Heart right ventricle (tissue), 16 donors: Measurements from ENCODE around the gene NOM1. TPM values are rescaled to one million over a fixed set of nuclear protein-coding genes. Genes with fewer than 3 reads are reported as not detected.

ENCODE experiments used
- ATAC-seq, 8 donors: fragments of 200-7000 bp; cut with Tn5 transposase; one replicate each; pipeline ENCODE4 v1.9.1; 2020; ENCODE audit warnings: mild to moderate bottlenecking in 8 of 8, moderate library complexity in 8 of 8, moderate number of reproducible peaks in 1 of 8
- DNase-seq, 2 donors: peaks; one replicate each; pipeline ENCODE4 v3.0.0-alpha.2; 2020
- H3K27ac ChIP-seq, 10 donors: fragments of 200-600 bp; sonication (generic) in 2 of 10; one replicate each; pipeline versions ENCODE4 v1.5.0 to v1.8.0; 2020 to 2022; ENCODE audit warnings: mild to moderate bottlenecking in 3 of 10
- H3K27me3 ChIP-seq, 7 donors: fragments of 200-600 bp; one replicate each; pipeline ENCODE4 v1.8.0; 2021 to 2022; ENCODE audit warnings: mild to moderate bottlenecking in 2 of 7
- H3K36me3 ChIP-seq, 9 donors: fragments of 200-600 bp; sonication (generic) in 1 of 9; one replicate each; pipeline versions ENCODE4 v1.5.0 to v1.8.0; 2020 to 2022; ENCODE audit warnings: mild to moderate bottlenecking in 2 of 9
- H3K4me1 ChIP-seq, 9 donors: fragments of 200-600 bp; sonication (generic) in 1 of 9; one replicate each; pipeline versions ENCODE4 v1.5.0 to v1.8.0; 2020 to 2022; ENCODE audit warnings: mild to moderate bottlenecking in 4 of 9
- H3K4me3 ChIP-seq, 10 donors: fragments of 200-600 bp; sonication (generic) in 2 of 10; one replicate each; pipeline versions ENCODE4 v1.5.0 to v1.8.0; 2020 to 2022; ENCODE audit warnings: mild to moderate bottlenecking in 7 of 10, moderate library complexity in 2 of 10
- H3K9me3 ChIP-seq, 11 donors: fragments of 200-600 bp in 10 of 11; sonication (generic) in 2 of 11; one replicate each; pipeline versions ENCODE4 v1.5.0 to v1.8.0; 2013 to 2022; ENCODE audit warnings: mild to moderate bottlenecking in 2 of 11, control low read depth in 1 of 11, moderate library complexity in 1 of 11
- CTCF ChIP-seq, 9 donors: fragments of 200-600 bp; sonication (generic) in 2 of 9; IDR thresholded peaks; one replicate each; pipeline versions ENCODE4 v1.5.0 to v1.8.0; 2021 to 2022; ENCODE audit warnings: antibody characterized with exemption in 9 of 9, mild to moderate bottlenecking in 5 of 9, moderate library complexity in 1 of 9
- WGBS, 2 donors: extraction: QIAGEN DNeasy Blood & Tissue Kit; methylation state at CpG; one replicate each; pipeline ENCODE4 v1.1.7; 2013; ENCODE audit warnings: inconsistent platforms in 1 of 2; 5-methylcytosine and 5-hydroxymethylcytosine counted together
- intact Hi-C, 10 donors: fragments of 100-400 bp; cut with DNase I; formaldehyde crosslinking; loops; one replicate each; pipeline versions ENCODE4 v1.11.1 to v1.14.2; 2022
- polyA plus RNA-seq, 2 donors: library from polyadenylated mRNA; stranded (reverse); fragments of 200-250 nt; gene quantifications; one replicate each; pipeline ENCODE4 v1.2.3, GENCODE V29; 2013
- total RNA-seq, 10 donors: library from RNA; stranded (reverse); fragmentation: NEBNext Ultra II Directional in 3 of 10; extraction: Animal tissue kit (Norgen Biotek cat#: 25700) in 3 of 10; gene quantifications; one replicate each; pipeline versions ENCODE4 v1.2.1 to v1.2.4, GENCODE V29; 2021 to 2023
- donor health status: Arrhythmogenic right ventricular cardiomyopathy.
- donor health status: ischemic (EF 13 %, LVEDD 7.1; RV severe dilation, severe dysfunction).
- donor health status: healthy with polysubstance abuse.
- donor health status: DM: no; HTN: yes; CAD: no.
- donor health status: DM: no; HTN: no; CAD: no.
- donor health status: ischemic (EF 25% LVEDD 6.9; RV normal size, moderate dysfunction).
- donor health status: ischemic (EF 25% LVEDD 5.7; RV mildly dilated, moderate dysfunction).
- donor health status: healthy.
- donor health status: DM: yes; HTN: yes; CAD: no.
- donor health status: Ischemic cardiomyopathy.
- donor health status: ischemic (EF 35%, LVEDD 5.7; RV mildly dilated, moderate dysfunction).
- donor health status: nonischemic (EF 11% LVEDD 7.7; RV severe dilation, severe dysfunction).
- donor health status: DM: yes; HTN: yes; CAD: no.
- donor health status: PGD.
- donor health status: ischemic (EF 29% LVEDD 5.4; RV normal size, mild dysfunction).
- donor health status: nonischemic (EF 23%, LVEDD 6.1; RV moderate dilation, normal function).

The NOM1 gene
- total and polyA plus RNA-seq, 12 donors, result 4.2 to 13.6 (median 8.3) TPM

- ATAC-seq (no peak), DNase-seq (no peak)
- no peak overlapping the region for H3K27ac ChIP-seq
- peaks cover 6 to 46% (median 32%) of the 10 kb centered on the region in 9 donors for H3K4me1 ChIP-seq
- H3K36me3 ChIP-seq, result no peaks in the 10 kb centered on the region
- WGBS, 2 donors, result 13 to 18% methylated on average over 18 of the region's 18 CpGs
- intact Hi-C loops, result no loop called here
- peaks cover 52 to 97% (median 96%) of the 10 kb centered on the region in 7 donors for H3K27me3 ChIP-seq
- TF ChIP-seq CTCF (IDR thresholded peaks at IDR 0.05), result no peak
- H3K9me3 ChIP-seq, result no peaks in the 10 kb centered on the region
- H3K4me3 ChIP-seq, result no peak overlapping the region
These were observed 58.1 kb downstream of the NOM1 start for GRCh38 chr7:157007470-157008066.

GRCh38 chr7:157008206-157009169 is 59.0 kb downstream of the NOM1 start:
- H3K27ac ChIP-seq, result no peak overlapping the region
- TF ChIP-seq CTCF (IDR thresholded peaks at IDR 0.05), result no peak
- WGBS, 2 donors, result 8% methylated on average over 35 of the region's 35 CpGs
- peaks cover 6 to 38% (median 23%) of the 10 kb centered on the region in 9 donors for H3K4me1 ChIP-seq
- intact Hi-C loops, result no loop called here
- DNase-seq (no peak), ATAC-seq (no peak)
- H3K27me3 ChIP-seq, result peaks cover 49 to 97% (median 96%) of the 10 kb centered on the region in 7 donors
- peak overlapping the region in 1 of 10 donors; percentile 0 for H3K4me3 ChIP-seq
- H3K36me3 ChIP-seq, result no peaks in the 10 kb centered on the region
- no peaks in the 10 kb centered on the region for H3K9me3 ChIP-seq

- peaks cover 4 to 31% (median 17%) of the 10 kb centered on the region in 9 donors for H3K4me1 ChIP-seq
- TF ChIP-seq CTCF (IDR thresholded peaks at IDR 0.05), result no peak
- H3K36me3 ChIP-seq, result no peaks in the 10 kb centered on the region
- no peak overlapping the region for H3K27ac ChIP-seq
- ATAC-seq (no peak), DNase-seq (no peak)
- peak overlapping the region in 2 of 10 donors; percentile 0 to 24 for H3K4me3 ChIP-seq
- no peaks in the 10 kb centered on the region for H3K9me3 ChIP-seq
- H3K27me3 ChIP-seq, result peaks cover 46 to 97% (median 96%) of the 10 kb centered on the region in 7 donors
- 1 to 2% methylated on average over 49 of the region's 49 CpGs for WGBS, 2 donors
- intact Hi-C loops, result no loop called here
These were observed 59.8 kb downstream of the NOM1 start for GRCh38 chr7:157009170-157009777.
